Tibial nerve (tissue), 4 donors: Measurements from ENCODE around the gene LRRC49.

Experiments
- EP300 ChIP-seq, 2 donors: sonication (generic); formaldehyde crosslinking; IDR thresholded peaks; one replicate each; pipeline ENCODE4 v1.6.1; 2017; ENCODE audit warnings: antibody characterized with exemption in 2 of 2, mild to moderate bottlenecking in 1 of 2
- POLR2A ChIP-seq, 2 donors: fragments of 450-650 bp; IDR thresholded peaks; one replicate each; pipeline ENCODE4 v1.6.1; 2017; ENCODE audit warnings: antibody characterized with exemption in 2 of 2, mild to moderate bottlenecking in 2 of 2, moderate library complexity in 2 of 2
- TF ChIP-seq, protein P1 (sequence below), 5 experiments: fragments of 200-600 bp in 3 of 5; fragments of 450-650 bp in 2 of 5; sonication (generic) in 3 of 5; IDR thresholded peaks; one replicate each; pipeline ENCODE4 v1.5.1; 2016 to 2019; ENCODE audit warnings: antibody characterized with exemption in 5 of 5, mild to moderate bottlenecking in 3 of 5, moderate library complexity in 2 of 5

DNA sequence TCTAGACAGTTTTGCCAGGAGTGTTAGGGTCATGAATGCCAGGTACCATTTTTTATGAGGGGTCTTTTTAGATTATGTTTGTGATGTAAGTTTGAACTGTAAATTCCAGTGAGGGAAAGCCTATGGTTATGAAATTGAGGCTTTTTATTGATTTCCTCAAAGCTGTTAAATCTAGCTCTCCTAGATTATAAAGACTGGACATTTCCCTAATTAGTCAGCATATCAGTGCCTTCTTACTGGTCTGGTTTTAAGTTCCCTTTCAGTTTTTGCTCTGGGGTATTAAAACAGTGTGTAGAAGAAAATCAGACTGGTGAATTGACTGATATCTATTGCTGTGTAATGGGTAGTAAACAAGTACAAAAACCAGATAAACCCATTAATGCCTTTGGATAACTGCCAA lies 39.2 kb downstream of the LRRC49 start:
- TF ChIP-seq, protein P1, sequence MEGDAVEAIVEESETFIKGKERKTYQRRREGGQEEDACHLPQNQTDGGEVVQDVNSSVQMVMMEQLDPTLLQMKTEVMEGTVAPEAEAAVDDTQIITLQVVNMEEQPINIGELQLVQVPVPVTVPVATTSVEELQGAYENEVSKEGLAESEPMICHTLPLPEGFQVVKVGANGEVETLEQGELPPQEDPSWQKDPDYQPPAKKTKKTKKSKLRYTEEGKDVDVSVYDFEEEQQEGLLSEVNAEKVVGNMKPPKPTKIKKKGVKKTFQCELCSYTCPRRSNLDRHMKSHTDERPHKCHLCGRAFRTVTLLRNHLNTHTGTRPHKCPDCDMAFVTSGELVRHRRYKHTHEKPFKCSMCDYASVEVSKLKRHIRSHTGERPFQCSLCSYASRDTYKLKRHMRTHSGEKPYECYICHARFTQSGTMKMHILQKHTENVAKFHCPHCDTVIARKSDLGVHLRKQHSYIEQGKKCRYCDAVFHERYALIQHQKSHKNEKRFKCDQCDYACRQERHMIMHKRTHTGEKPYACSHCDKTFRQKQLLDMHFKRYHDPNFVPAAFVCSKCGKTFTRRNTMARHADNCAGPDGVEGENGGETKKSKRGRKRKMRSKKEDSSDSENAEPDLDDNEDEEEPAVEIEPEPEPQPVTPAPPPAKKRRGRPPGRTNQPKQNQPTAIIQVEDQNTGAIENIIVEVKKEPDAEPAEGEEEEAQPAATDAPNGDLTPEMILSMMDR (IDR thresholded peaks at IDR 0.05), result no peak
- TF ChIP-seq EP300 (IDR thresholded peaks at IDR 0.05) (no peak), POLR2A (IDR thresholded peaks at IDR 0.05) (no peak)
